Astrocyte of the spinal cord (primary cell): Measurements from ENCODE around the gene ZCWPW1.
"Not testable (repeated sequence)": the region's sequence is repeated elsewhere in the genome, so short reads cannot be mapped to it uniquely, and the experiment has no call there.

ENCODE experiments used
- DNase-seq: peaks from one replicate; pipeline ENCODE4 v3.0.0; 2011; ENCODE audit warnings: low read depth, low spot score
- H3K4me3 ChIP-seq: 2 replicates; pipeline ENCODE4 v1.5.1; 2011; ENCODE audit warnings: low read depth, mild to moderate bottlenecking, low read length, moderate library complexity
- in situ Hi-C: cut with HindIII; loops from 2 replicates; pipeline ENCODE4 v1.10.0; 2017; ENCODE audit warnings: low sequenced_read_pairs
- TF ChIP-seq, protein P1 (sequence below): IDR thresholded peaks from 2 replicates; pipeline ENCODE4 v1.5.1; 2012; ENCODE audit warnings: low read depth, mild to moderate bottlenecking, low read length, inconsistent platforms

The ZCWPW1 gene

DNA sequence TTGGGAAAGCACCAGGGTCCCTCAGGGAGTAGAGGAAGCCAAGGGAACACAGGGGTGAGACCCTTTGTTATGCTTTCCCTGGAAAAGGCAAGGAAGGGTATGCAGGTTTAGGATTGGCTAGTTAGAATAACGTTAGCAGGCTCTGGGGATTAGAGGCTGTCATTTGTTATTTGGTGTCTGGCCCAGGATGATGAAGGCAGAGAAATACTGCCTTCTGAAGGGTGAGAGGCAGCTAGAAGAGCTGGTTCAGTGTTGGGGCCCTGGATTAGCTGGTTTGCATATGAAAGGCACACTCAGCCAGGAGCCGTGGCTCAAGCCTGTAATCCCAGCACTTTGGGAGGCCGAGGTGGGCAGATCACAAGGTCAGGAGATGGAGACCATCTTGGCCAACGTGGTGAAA lies 58.2 kb downstream of the ZCWPW1 start:
- H3K4me3 ChIP-seq, result no peak overlapping the region
- in situ Hi-C loops, result no loop called here
- TF ChIP-seq, protein P1, sequence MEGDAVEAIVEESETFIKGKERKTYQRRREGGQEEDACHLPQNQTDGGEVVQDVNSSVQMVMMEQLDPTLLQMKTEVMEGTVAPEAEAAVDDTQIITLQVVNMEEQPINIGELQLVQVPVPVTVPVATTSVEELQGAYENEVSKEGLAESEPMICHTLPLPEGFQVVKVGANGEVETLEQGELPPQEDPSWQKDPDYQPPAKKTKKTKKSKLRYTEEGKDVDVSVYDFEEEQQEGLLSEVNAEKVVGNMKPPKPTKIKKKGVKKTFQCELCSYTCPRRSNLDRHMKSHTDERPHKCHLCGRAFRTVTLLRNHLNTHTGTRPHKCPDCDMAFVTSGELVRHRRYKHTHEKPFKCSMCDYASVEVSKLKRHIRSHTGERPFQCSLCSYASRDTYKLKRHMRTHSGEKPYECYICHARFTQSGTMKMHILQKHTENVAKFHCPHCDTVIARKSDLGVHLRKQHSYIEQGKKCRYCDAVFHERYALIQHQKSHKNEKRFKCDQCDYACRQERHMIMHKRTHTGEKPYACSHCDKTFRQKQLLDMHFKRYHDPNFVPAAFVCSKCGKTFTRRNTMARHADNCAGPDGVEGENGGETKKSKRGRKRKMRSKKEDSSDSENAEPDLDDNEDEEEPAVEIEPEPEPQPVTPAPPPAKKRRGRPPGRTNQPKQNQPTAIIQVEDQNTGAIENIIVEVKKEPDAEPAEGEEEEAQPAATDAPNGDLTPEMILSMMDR, result no peak
- DNase-seq, result no peak

DNA sequence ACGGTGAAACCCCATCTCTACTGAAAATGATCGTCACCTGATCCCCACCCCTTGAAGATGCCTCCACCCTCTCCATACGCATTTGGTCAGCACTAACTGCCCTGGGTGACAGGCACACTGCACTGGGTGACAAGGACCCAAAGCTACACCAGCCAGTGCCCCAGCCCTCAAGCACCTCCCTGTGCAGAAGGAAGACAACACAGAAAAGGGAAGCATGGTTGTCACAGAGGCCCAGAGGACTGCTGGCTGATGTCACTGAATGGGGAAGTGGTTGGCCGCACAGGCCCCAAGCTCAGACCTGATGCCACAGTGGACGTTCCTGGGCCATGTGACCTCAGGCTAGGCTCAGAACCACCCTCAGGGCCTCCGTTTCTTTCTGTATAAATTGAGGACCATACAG lies 59.4 kb downstream of the ZCWPW1 start:
- TF ChIP-seq, protein P1, result no peak
- no peak for DNase-seq
- in situ Hi-C loops, result no loop called here
- H3K4me3 ChIP-seq, result no peak overlapping the region

GRCh38 chr7:100367676-100368613 lies 60.6 kb downstream of the ZCWPW1 start:
- in situ Hi-C loops, result no loop called here
- no peak for DNase-seq
- TF ChIP-seq, protein P1, result no peak
- no peak overlapping the region for H3K4me3 ChIP-seq

DNA sequence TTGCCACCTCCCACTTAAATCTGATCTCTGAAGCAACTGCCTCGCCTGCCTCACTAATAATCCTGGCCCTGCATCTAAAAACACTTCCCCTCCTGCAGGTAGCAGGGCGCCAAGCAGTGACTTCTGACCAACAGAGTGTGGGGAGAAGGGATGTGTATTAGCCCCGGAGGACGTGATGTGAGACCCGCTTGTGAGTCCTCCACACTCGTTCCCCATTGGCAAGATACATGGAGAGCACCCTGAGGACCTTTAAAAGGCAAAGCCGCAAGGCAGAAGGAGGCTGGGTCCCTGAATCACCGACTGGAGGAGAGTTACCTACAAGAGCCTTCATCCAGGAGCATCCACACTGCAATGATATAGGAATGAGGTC lies 61.3 kb downstream of the ZCWPW1 start:
- TF ChIP-seq, protein P1, result no peak
- no peak overlapping the region for H3K4me3 ChIP-seq
- no peak for DNase-seq
- in situ Hi-C loops, result no loop called here

DNA sequence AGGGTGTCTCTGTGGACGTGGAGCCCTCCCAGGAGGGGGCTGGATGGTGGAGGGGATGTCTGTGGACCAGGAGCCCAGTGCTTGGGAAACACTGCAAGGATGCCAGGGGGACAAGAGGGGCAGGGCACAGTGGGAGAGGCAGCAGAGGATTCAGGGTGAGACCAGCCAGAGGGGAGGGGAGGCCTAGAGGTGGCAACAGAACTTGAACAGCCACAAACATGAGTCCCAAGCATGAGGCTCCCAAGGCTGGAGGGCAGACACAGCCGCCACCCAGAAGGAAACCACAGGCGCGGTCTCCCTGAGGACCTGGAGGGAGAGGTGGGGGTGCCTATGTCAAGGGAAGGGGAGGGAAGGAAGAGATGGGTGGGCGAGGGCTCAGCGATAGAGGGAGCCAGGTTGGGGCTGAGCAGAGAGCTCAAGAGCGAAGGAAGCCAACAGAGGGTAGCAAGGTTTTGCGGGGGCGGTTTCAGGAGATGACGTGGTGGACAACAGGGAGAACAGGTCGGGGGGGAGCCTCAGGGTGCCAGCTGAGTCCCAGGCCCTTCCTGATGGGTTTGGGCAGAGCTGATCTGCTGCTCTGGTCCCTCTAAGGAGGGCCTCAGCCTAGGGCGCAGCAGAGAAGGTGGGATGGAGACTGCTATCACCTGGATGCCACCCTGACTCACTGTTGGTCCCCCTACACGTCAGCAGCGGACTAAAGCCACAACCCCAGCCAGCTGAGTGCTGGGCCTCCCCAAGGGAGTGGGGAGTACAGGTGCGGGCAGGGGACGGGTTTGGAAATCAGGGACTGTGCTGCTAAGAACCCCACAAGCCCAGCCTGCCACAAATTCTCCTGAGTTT lies 61.9 kb downstream of the ZCWPW1 start:
- TF ChIP-seq, protein P1, result no peak
- no peak overlapping the region for H3K4me3 ChIP-seq
- in situ Hi-C loops, result no loop called here
- no peak for DNase-seq

DNA sequence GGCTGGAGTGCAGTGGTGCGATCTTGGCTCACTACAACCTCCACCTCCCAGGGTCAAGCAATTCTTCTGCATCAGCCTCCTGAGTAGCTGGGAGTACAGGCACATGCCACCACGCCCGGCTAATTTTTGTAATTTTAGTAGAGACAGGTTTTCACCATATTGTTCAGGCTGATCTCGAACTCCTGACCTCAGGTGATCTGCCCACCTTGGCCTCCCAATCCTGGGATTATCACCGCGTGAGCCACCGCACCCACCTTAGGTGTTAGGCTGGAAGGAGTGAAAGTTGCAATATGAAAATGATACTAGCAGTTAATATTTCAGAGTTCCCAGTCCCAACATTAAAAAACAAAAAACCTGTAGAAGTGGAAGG lies 62.5 kb downstream of the ZCWPW1 start:
- in situ Hi-C loops, DNase-seq, H3K4me3 ChIP-seq: not testable (repeated sequence)

DNA sequence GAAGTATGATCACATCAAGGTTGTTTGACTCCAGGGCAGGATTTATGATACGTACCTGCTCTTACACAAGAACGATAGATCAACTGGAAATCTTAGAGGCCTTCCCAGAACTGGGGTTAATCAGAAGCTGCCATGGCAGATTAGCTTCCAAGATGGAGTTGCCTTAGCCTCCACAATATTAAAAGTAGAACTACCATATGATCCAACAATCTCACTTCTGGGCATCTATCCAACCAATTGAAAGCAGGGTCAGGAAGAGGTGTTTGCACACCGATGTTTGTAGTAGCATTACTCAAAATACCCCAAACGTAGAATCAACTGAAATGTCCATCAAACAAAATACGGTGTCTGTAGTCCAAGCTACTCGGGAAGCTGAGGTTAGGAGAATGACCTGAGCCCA lies 64.0 kb downstream of the ZCWPW1 start:
- TF ChIP-seq, protein P1, result no peak
- H3K4me3 ChIP-seq, result no peak overlapping the region
- in situ Hi-C loops, result no loop called here
- no peak for DNase-seq

DNA sequence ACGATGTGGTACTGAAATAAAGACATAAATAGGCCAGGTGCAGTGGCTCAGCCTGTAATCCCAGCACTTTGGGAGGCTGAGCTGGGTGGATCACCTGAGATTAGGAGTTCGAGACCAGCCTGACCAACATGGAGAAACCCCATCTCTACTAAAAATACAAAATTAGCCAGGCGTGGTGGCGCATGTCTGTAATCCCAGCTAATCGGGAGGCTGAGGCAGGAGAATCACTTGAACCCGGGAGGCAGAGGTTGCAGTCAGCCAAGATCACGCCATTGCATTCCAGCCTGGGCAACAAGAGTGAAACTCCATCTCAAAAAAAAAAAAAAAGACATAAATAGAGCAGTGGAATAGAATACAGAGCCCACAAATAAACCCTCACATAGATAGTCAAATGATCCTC lies 64.7 kb downstream of the ZCWPW1 start:
- DNase-seq, in situ Hi-C loops: not testable (repeated sequence)

More for the DNA sequence above, 64.7 kb downstream of the ZCWPW1 start:
- H3K4me3 ChIP-seq, result not testable (repeated sequence)
